Mammary epithelial cell (primary cell): ENCODE results near the gene DIS3L.
"Not testable (repeated sequence)": the region's sequence is repeated elsewhere in the genome, so short reads cannot be mapped to it uniquely, and the experiment has no call there.

Source experiments
- CTCF ChIP-seq, 2 donors: IDR thresholded peaks in 1 of 2; conservative IDR thresholded peaks in 1 of 2; 2 replicates each; pipeline ENCODE4 v1.5.1; 2011 to 2012; ENCODE audit warnings: inconsistent platforms in 2 of 2, low read length in 2 of 2, mild to moderate bottlenecking in 2 of 2, control low read depth in 1 of 2, low read depth in 1 of 2; ENCODE audit not compliant: insufficient read depth in 1 of 2; ENCODE audit errors: extremely low read depth in 1 of 2
- EZH2 ChIP-seq: IDR thresholded peaks from 2 replicates; pipeline ENCODE4 v1.6.1; 2012; ENCODE audit warnings: low read length, inconsistent platforms, borderline replicate concordance

GRCh38 chr15:66361745-66362460, 68.5 kb downstream of the DIS3L start:
- TF ChIP-seq EZH2; CTCF (conservative IDR thresholded peaks at IDR 0.05 in 1 of 2, IDR thresholded peaks at IDR 0.05 in 1 of 2; ENCODE audit: extremely low read depth in 1 of 2, insufficient read depth in 1 of 2, low read depth in 1 of 2, low read length in 2 of 2): not testable (repeated sequence)
